GM19240 (cell line): ENCODE data around the gene RNF111.
"Not testable (repeated sequence)": the region's sequence is repeated elsewhere in the genome, so short reads cannot be mapped to it uniquely, and the experiment has no call there.

Experiments
- DNase-seq: peaks from one replicate; pipeline ENCODE4 v3.0.0; 2011; ENCODE audit warnings: low spot score; ENCODE audit not compliant: insufficient read length

RNF111 gene

GRCh38 chr15:59000251-59000650, 12.8 kb downstream of the RNF111 start:
- DNase-seq = not testable (repeated sequence)

- DNase-seq = no peak
Observed at GRCh38 chr15:59001946-59002345, 14.5 kb downstream of the RNF111 start.

- no peak for DNase-seq
Observed at GRCh38 chr15:59002418-59002859, 15.0 kb downstream of the RNF111 start.

- DNase-seq = no peak
Observed at GRCh38 chr15:59005579-59005978, 18.1 kb downstream of the RNF111 start.

GRCh38 chr15:59008086-59008485, 20.6 kb downstream of the RNF111 start:
- DNase-seq = no peak

GRCh38 chr15:59011262-59011952, 23.9 kb downstream of the RNF111 start:
- no peak for DNase-seq

GRCh38 chr15:59013246-59013873, 25.9 kb downstream of the RNF111 start:
- no peak for DNase-seq

- DNase-seq = no peak
Observed at GRCh38 chr15:59014068-59014467, 26.6 kb downstream of the RNF111 start.

- no peak for DNase-seq
Observed at GRCh38 chr15:59017449-59017848, 30.0 kb downstream of the RNF111 start.

- DNase-seq = no peak
Observed at GRCh38 chr15:59018833-59019232, 31.4 kb downstream of the RNF111 start.

GRCh38 chr15:59020322-59020721, 32.9 kb downstream of the RNF111 start:
- DNase-seq = no peak

GRCh38 chr15:59022188-59022587, 34.7 kb downstream of the RNF111 start:
- DNase-seq = no peak

- DNase-seq = no peak
Observed at GRCh38 chr15:59026207-59026606, 38.7 kb downstream of the RNF111 start.

GRCh38 chr15:59028387-59028955, 41.0 kb downstream of the RNF111 start:
- DNase-seq = no peak

- no peak for DNase-seq
Observed at GRCh38 chr15:59029554-59029953, 42.1 kb downstream of the RNF111 start.

- no peak for DNase-seq
Observed at GRCh38 chr15:59035201-59035600, 47.7 kb downstream of the RNF111 start.

GRCh38 chr15:59039225-59039624, 51.8 kb downstream of the RNF111 start:
- DNase-seq = no peak

GRCh38 chr15:59042041-59042440, 54.6 kb downstream of the RNF111 start:
- DNase-seq = no peak

GRCh38 chr15:59048897-59049296, 61.4 kb downstream of the RNF111 start:
- no peak for DNase-seq

GRCh38 chr15:59051873-59052861, 64.7 kb downstream of the RNF111 start:
- DNase-seq = no peak

- DNase-seq = no peak
Observed at GRCh38 chr15:59052915-59053407, 65.5 kb downstream of the RNF111 start.
